ENCODE measurements around the gene C1S.
"Not testable (repeated sequence)": the region's sequence is repeated elsewhere in the genome, so short reads cannot be mapped to it uniquely, and the experiment has no call there.

DNA sequence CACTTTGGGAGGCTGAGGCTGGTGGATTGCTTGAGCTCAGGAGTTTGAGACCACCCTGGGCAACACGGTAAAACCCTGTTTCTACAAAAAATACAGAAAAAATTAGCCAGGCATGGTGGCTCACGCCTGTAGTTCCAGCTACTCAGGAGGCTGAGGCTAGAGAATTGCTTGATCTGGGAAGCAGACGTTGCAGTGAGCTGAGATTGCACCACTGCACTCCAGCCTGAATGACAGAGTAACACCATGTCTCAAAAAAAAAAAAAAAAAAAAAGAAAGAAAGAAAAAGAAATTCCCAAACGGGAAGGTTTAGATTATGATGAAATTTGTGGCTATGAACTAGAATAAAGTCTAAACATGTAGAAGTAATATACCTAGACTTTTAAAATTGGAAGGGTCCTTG is 49.1 kb upstream of the C1S start:
- TF ChIP-seq, protein P1, sequence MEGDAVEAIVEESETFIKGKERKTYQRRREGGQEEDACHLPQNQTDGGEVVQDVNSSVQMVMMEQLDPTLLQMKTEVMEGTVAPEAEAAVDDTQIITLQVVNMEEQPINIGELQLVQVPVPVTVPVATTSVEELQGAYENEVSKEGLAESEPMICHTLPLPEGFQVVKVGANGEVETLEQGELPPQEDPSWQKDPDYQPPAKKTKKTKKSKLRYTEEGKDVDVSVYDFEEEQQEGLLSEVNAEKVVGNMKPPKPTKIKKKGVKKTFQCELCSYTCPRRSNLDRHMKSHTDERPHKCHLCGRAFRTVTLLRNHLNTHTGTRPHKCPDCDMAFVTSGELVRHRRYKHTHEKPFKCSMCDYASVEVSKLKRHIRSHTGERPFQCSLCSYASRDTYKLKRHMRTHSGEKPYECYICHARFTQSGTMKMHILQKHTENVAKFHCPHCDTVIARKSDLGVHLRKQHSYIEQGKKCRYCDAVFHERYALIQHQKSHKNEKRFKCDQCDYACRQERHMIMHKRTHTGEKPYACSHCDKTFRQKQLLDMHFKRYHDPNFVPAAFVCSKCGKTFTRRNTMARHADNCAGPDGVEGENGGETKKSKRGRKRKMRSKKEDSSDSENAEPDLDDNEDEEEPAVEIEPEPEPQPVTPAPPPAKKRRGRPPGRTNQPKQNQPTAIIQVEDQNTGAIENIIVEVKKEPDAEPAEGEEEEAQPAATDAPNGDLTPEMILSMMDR (IDR thresholded peaks at IDR 0.05; ENCODE audit: borderline replicate concordance, extremely low read depth, low read length, poor library complexity, severe bottlenecking) = not testable (repeated sequence)
- not testable (repeated sequence) for TF ChIP-seq EZH2 (IDR thresholded peaks at IDR 0.05; ENCODE audit: borderline replicate concordance, low read depth, low read length, severe bottlenecking)
